GM12873 (cell line): ENCODE data around the gene PRAC2.

Source experiments
- CTCF ChIP-seq: IDR thresholded peaks from 2 replicates; pipeline ENCODE4 v1.5.1; 2012; ENCODE audit warnings: low read depth, mild to moderate bottlenecking, moderate library complexity, low read length, control low read depth; ENCODE audit not compliant: insufficient read depth; ENCODE audit errors: missing control alignments

Gene PRAC2

GRCh38 chr17:48733632-48734328 is 10.8 kb downstream of the PRAC2 start:
- no peak for TF ChIP-seq CTCF

- no peak for TF ChIP-seq CTCF
Observed at GRCh38 chr17:48734333-48735061, 11.5 kb downstream of the PRAC2 start.

- TF ChIP-seq CTCF, result no peak
Observed at GRCh38 chr17:48735062-48735351, 12.0 kb downstream of the PRAC2 start.

- no peak for TF ChIP-seq CTCF
Observed at GRCh38 chr17:48737330-48738043, 14.5 kb downstream of the PRAC2 start.

- TF ChIP-seq CTCF, result no peak
Observed at GRCh38 chr17:48738424-48738802, 15.4 kb downstream of the PRAC2 start.

GRCh38 chr17:48738803-48739526 is 16.0 kb downstream of the PRAC2 start:
- no peak for TF ChIP-seq CTCF

GRCh38 chr17:48740537-48740936 is 17.6 kb downstream of the PRAC2 start:
- no peak for TF ChIP-seq CTCF
